HG03135 (cell line): ENCODE results near the gene SLC25A53.
A peak's percentile ranks its signal among the peaks of the same experiment; 100 is the strongest.

Experiments used
- ATAC-seq: cut with Tn5 transposase; IDR thresholded peaks from one replicate; pipeline ENCODE4 v1.9.1; 2021; ENCODE audit warnings: mild to moderate bottlenecking, moderate library complexity; ENCODE audit not compliant: unreplicated experiment

Gene SLC25A53, protein sequence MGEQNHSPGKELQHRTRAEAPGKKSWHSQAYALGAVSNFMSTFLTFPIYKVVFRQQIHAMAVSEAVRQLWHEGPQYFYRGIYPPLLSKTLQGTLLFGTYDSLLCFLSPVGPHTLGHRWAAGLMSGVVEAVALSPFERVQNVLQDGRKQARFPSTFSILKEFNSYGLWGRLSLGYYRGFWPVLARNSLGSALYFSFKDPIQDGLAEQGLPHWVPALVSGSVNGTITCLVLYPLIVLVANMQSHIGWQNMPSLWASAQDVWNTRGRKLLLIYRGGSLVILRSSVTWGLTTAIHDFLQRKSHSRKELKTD

GRCh38 chrX:104156630-104157529, at the start of gene SLC25A53:
Gene SLC25A53 (minus strand): TSS chrX:104157009. CDS start chrX:104105257, 51,752 bp downstream.
- peak; percentile 92 for ATAC-seq

DNA sequence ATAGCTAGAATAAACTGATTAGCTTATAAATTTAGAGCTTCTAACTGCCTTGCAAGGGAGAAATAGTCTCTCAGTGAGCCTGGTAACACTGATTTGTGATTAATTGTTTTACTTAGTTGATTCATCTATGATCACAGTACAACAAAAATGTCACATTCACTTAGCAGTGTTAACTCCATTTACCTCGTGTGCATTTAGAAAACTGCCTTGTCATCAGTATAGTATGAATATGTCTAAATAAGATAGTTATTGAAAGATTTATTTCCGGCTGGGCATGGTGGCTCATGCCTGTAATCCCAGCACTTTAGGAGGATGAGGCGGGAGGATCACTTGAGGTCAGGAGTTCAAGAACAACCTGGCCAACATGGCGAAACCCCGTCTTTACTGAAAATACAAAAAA, 48.7 kb upstream of the SLC25A53 start:
- ATAC-seq: no peak

DNA sequence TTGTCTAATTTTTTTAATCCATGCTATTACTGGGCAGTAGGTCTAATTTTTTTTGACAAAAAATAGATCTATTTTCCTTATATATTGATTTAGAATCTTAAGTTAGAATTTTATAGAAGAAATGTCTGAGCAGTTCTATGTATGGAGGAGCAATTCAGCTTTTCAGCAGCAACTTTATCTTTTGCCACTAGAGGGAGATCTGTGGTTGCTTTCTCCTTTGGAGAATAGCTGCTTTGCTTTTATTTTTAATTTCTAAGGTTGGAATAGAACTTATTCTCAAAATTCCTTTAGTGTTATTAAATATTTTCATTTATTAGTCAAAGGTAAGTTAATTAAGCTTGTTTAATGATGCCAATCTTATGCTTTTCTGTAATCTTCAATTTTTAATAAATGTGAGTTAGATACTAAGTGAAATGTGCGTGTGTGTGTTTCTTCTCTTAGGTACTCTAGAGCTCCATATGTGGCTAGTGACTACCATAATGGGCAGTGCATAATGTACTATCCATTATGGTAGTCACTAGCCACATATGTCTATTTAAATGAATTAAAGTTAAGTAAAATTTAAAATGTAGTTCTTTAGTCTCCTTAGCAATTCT, 38.8 kb upstream of the SLC25A53 start:
- peak; percentile 67 for ATAC-seq

GRCh38 chrX:104195013-104195412, 38.2 kb upstream of the SLC25A53 start:
- no peak for ATAC-seq

DNA sequence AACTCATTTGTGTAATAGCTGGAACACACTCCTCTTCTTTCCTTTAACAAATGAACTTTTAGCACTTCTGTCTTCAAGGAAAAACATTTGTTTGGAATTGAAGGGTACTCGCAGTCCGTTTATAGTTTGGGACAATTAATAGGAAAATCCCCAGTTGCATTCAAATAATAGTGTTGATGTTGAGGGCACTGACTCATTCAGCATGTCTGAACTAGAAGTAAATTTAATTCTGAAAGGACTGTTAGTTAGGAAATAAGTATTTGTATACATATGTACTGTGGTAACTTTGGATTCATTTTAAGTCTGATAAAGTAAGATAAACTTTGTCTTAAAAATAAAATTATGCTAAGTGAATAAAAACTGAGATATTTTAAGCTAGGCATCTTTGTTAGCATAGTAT, 36.7 kb upstream of the SLC25A53 start:
- no peak for ATAC-seq

DNA sequence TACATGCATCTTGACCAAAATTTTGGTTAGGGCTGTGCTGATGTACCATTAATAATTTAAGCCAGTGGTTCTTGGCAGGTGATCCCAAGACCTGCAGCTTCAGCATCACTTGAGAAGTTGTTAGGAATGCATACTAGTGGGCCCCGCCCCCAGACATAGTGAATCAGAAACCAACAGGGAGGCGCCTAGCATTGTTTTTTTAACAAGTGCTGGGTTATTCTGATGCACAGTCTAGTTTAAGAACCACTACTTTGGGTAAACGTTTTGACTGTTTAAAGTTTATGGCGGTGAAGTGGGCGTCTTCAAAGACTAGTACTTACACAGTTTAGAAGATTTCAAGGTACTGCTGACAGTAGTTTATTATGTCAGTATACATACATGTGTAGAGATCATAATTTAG, 33.0 kb upstream of the SLC25A53 start:
- no peak for ATAC-seq

- ATAC-seq: no peak
Observed at GRCh38 chrX:104187931-104188330, 31.1 kb upstream of the SLC25A53 start.

DNA sequence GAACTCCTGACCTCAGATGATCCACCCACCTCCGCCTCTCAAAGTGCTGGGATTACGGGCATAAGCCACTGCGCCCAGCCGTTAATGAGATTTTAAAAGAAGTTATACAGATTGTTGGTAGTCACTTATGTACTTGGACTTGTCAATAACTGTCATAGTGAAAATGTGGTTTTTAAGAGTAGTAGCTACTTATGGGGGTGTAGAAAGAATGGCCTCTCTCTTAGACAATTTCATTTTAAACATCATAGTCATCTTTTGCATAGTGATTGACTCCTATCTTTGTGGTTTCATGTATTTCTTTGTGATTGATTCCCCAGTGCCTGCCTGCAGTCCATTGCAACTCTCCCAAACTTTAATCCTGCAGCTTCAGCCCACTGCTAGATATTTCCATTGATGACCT, 26.9 kb upstream of the SLC25A53 start:
- ATAC-seq: no peak

GRCh38 chrX:104173841-104174240, 17.0 kb upstream of the SLC25A53 start:
- no peak for ATAC-seq

- ATAC-seq: no peak
Observed at GRCh38 chrX:104172788-104173187, 16.0 kb upstream of the SLC25A53 start.

DNA sequence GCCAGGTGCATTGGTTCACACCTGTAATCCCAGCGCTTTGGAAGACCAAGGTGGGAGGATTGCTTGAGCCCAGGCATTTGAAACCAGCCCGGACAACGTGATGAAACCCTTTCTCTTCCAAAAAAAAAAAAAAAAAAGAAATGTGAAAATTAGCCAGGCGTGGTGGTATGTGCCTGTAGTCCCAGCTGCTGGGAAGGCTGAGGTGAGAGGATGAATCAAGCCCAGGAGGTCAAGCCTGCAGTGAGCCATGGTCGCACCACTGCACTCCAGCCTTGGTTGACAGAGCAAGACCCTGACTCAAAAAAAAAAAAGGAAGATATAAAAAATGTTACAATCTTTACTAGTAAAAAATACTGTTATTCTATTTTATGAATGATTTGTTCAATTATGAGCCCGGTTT, 15.3 kb upstream of the SLC25A53 start:
- ATAC-seq: no peak

DNA sequence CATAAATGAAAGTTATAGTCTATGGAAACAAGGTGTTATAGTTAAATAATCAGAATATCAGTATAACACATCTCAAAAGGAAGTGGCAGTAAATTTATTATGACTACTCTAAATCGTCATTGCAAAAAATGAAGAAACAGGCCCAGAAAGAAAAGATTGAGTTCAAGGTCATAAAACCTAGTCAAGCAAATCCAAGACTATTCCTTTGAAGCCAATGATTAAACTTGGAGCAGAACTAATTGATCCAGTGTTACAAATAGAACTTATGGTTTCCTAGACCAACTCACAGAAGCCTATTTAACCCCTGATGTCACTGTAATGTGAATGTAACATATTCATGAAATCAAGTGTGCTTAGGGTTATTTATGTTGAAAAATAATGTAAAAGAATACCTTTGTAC, 11.3 kb upstream of the SLC25A53 start:
- ATAC-seq: no peak

- no peak for ATAC-seq
Observed at GRCh38 chrX:104166735-104167436, 10.1 kb upstream of the SLC25A53 start.

DNA sequence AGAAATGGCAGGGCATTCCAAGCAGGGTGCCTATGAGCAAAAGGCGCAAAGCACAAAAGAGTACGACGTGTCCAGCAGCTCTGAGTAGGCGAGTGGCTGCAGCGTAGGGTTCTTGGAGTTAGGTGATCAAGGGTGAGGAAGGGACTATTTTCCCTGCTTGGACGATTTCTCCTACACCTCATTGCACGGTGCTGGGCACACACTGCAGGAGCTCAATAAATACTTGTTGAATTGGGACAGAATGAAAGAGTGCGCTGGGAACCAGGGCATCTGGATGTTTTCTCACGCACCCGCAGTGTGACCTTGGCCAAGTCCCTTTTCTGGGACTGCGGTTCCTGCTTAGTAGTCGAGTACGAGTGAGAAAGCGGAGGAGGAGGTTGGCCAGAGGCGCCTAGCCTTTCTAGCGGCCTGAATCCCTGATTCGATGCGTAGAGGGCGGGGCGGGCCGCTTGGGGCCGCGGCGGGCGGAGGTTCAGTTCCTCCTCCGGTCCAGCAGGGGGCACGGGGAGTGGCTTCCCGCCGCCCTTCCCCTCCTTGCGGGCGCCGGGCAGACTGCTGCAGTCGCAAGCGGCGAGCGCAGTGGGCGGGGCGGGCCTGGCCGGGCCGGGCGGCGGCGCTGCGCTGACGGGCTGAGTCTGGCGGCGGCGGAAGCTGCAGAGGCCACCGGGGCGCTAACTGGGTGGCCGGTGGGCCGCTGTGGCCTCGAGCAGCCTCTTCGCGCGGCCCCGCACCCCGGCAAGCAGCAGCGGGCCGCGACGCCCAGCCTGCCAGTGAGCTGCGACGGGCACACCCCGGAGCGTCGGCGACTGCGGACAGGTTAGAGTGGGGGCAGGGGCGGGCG, 9.3 kb upstream of the SLC25A53 start, which contains the start of gene FAM199X:
Gene FAM199X (plus strand): TSS at position 560 of the 841 bp plus-strand sequence. CDS start 333 bp downstream, outside the sequence.
- ATAC-seq: peak; percentile 93

DNA sequence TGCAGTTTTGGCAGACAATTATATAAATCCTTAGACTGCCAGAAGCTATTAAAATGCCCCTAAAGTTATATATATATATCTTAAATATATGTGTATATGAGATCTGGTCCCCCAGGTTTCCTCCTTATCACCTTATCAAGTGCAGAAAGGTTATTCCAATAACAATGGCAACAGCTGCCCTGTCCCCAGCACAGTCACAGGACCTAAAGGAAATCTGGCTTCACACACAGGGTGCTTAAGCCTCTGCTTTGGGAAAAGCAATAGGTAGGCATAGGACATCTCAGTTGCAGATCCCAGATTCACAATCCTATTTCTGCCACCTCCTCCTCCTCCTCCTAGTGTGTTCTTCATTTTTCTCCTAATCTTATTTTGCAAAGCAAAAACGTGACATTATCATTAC, 5.8 kb downstream of the SLC25A53 start:
- ATAC-seq: no peak

DNA sequence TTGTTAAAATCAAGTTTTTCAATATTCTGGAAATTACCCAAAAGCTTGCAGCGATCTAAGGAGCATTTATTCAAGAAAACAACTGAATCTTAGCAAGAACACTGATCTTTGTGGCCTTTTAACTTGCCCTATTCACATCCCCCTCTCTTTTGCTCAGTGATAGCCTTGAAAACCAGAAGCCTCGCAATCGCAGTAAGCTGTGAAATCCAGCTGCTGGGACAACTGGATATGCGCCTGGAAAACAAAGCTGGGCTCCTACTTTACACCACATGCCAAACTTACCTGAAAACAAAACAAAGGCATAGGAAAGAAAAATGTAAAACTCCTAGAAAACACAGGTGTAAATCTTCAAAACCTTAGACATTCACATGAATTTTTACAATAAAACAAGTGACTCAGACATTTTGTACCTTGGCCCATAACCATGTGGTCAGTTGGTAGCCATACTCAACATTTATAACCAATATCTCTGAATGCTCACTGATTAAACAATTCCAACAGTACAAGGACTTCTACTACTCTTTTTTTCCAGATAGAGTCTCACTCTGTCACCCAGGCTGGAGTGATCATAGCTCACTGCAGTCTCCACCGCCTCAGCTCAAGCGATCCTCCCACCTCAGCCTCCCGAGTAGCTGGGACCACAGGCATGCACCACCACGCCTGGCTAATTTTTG, 15.6 kb downstream of the SLC25A53 start:
- ATAC-seq: no peak

DNA sequence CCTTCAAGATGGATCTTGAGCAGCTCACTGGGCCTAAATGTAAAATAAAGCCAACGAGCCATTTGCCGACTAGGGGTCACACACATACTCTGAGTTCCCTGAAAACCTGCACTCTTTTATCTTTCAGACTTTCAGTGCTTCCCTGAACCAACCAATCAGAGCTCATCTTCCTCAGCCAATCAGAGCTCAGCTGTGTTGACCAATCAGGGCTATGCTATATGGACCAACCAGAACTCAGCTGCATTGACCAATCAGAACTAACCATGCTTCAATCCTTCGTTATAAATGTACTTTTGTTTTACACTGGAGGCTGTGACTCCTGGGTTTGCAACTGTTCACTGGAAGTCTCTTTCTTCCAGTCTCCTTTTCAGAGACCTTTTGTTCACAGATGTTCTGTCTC, 19.3 kb downstream of the SLC25A53 start:
- ATAC-seq: no peak

DNA sequence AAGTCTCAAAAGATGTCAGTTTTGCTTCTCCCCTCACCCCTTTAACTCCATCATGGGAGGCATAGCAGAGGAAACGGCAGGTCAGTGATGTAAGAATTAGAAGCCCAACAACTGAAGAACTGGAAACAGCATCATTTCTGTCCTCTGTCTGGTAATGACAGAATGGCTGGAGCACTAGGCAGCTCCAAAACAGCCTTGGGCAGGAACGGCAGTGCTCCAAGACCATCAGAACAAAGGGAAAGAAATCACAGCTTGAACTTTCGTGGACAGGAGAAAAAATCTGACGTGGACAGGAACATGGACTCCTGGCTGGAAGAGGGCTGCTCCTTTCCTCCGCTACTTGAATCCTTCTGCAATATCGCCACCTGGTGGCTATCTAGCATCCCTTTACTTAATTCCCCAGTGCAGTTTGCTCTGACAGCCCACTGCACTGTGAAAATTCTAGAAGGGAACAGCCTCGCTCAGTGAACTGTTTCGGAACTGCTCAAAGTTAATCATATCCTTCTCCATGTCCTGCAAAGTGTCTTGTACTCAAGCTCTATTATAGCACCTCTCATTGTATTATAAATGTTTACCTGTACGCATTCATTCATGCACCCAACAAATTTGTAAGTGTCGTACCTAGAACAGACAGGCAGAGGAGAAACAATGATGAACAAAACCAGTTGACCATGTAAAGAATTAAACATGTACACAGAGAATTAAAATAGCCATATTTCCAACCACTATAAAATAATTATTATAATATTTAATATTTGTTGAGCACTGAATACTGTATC, 20.4 kb downstream of the SLC25A53 start:
- peak; percentile 87 for ATAC-seq

GRCh38 chrX:104135677-104136076, 21.1 kb downstream of the SLC25A53 start:
- ATAC-seq: no peak
